Bone marrow (tissue), 2 donors: ENCODE data around the gene SAMD13.

Source experiments
- DNase-seq, 2 donors: peaks; one replicate each; lab custom pipeline; 2025; lab: John Stamatoyannopoulos, UW

SAMD13 gene

GRCh38 chr1:84373436-84374141 lies 72.1 kb downstream of the SAMD13 start:
- no peak for DNase-seq

GRCh38 chr1:84374991-84375696 lies 73.6 kb downstream of the SAMD13 start:
- no peak for DNase-seq

- DNase-seq: no peak
Measured at GRCh38 chr1:84376000-84376910, 74.7 kb downstream of the SAMD13 start.

- DNase-seq: no peak
Measured at GRCh38 chr1:84377480-84378095, 76.1 kb downstream of the SAMD13 start.

GRCh38 chr1:84379138-84379916 lies 77.8 kb downstream of the SAMD13 start:
- no peak for DNase-seq

GRCh38 chr1:84379917-84380180 lies 78.3 kb downstream of the SAMD13 start:
- DNase-seq: no peak

- DNase-seq: no peak
Measured at GRCh38 chr1:84382127-84382526, 80.6 kb downstream of the SAMD13 start.

GRCh38 chr1:84385347-84385746 lies 83.8 kb downstream of the SAMD13 start:
- no peak for DNase-seq

- DNase-seq: no peak
Measured at GRCh38 chr1:84386716-84387479, 85.4 kb downstream of the SAMD13 start.

- no peak for DNase-seq
Measured at GRCh38 chr1:84387480-84388163, 86.1 kb downstream of the SAMD13 start.

- DNase-seq: peak in 1 of 2 donors; percentile 26
Measured at GRCh38 chr1:84390226-84390625, 88.7 kb downstream of the SAMD13 start.

GRCh38 chr1:84398175-84399155 lies 97.0 kb downstream of the SAMD13 start, which contains the start of gene DNASE2B:
Gene DNASE2B, plus strand, starts transcription at chr1:84398484. Its CDS starts 81 bp downstream, at chr1:84398565.
- DNase-seq: no peak
